Kidney (tissue), 14 donors: ENCODE measurements around the gene NCOR2. TPM values are rescaled to one million over a fixed set of nuclear protein-coding genes. Genes with fewer than 3 reads are reported as not detected.

ENCODE experiments used
- DNase-seq, 5 donors: peaks; one replicate each; pipeline ENCODE4 v3.0.0-alpha.2; 2013 to 2020
- FAIRE-seq: peaks from 2 replicates; lab custom pipeline; 2012; peaks lifted over from hg19 to GRCh38; lab: Jason Lieb, UNC
- H3K27ac ChIP-seq, 2 donors: one replicate each; pipeline ENCODE4 v1.7.0; 2013; ENCODE audit warnings: low read depth in 2 of 2, low read length in 2 of 2, inconsistent platforms in 1 of 2
- H3K27me3 ChIP-seq: one replicate; pipeline ENCODE4 v1.7.1; 2013; ENCODE audit warnings: low read length, inconsistent platforms; ENCODE audit not compliant: control insufficient read depth, insufficient read depth
- H3K36me3 ChIP-seq, 3 donors: one replicate each; pipeline versions ENCODE4 v1.7.0 to v1.7.1; 2013; ENCODE audit warnings: low read length in 3 of 3, control low read depth in 1 of 3, inconsistent platforms in 1 of 3; ENCODE audit not compliant: insufficient read depth in 3 of 3, control insufficient read depth in 2 of 3
- H3K4me1 ChIP-seq, 3 donors: one replicate each; pipeline versions ENCODE4 v1.7.0 to v1.7.1; 2013; ENCODE audit warnings: low read length in 3 of 3, inconsistent platforms in 1 of 3, low read depth in 1 of 3; ENCODE audit not compliant: control insufficient read depth in 2 of 3, insufficient read depth in 2 of 3
- H3K4me3 ChIP-seq, 3 donors: one replicate each; pipeline versions ENCODE4 v1.7.0 to v1.8.1; 2013; ENCODE audit warnings: low read length in 3 of 3, control low read depth in 1 of 3, inconsistent platforms in 1 of 3
- H3K9ac ChIP-seq, 3 donors: one replicate each; pipeline versions ENCODE4 v1.7.0 to v1.7.1; 2013; ENCODE audit warnings: low read length in 3 of 3, control low read depth in 1 of 3, inconsistent platforms in 1 of 3
- H3K9me3 ChIP-seq, 3 donors: one replicate each; pipeline versions ENCODE4 v1.7.0 to v1.7.1; 2013; ENCODE audit warnings: low read length in 3 of 3, control low read depth in 1 of 3, inconsistent platforms in 1 of 3; ENCODE audit not compliant: control insufficient read depth in 2 of 3, insufficient read depth in 1 of 3
- intact Hi-C: fragments of 100-400 bp; cut with DNase I; formaldehyde crosslinking; loops from one replicate; pipeline ENCODE4 v1.11.1; 2022
- polyA plus RNA-seq: library from polyadenylated mRNA; stranded (reverse); fragments of 350-450 nt; fragmentation: Illumina TruSeq; extraction: RNeasy Lipid Tissue Mini Kit (QIAGEN cat#74804); gene quantifications from one replicate; pipeline ENCODE4 v1.2.3, GENCODE V29; 2014; ENCODE audit warnings: low read depth, low replicate concordance; ENCODE audit not compliant: insufficient read depth
- total RNA-seq: library from RNA; stranded (reverse); fragmentation: NEBNext Ultra II Directional; extraction: Animal tissue kit (Norgen Biotek cat#: 25700); gene quantifications from one replicate; pipeline ENCODE4 v1.2.1, GENCODE V29; 2021
- TF ChIP-seq, protein P1 (sequence below): IDR thresholded peaks from 3 replicates; pipeline ENCODE4 v1.5.1; 2012; ENCODE audit warnings: mild to moderate bottlenecking, moderate library complexity, borderline replicate concordance; ENCODE audit not compliant: insufficient read depth; ENCODE audit errors: extremely low read depth
- donor health status: control.
- donor health status: control.
- donor health status: control.
- donor health status: control.
- donor health status: control.
- donor health status: DM: yes; HTN: yes; CAD: no.
- donor health status: Normal renal cell carcinoma (clear cell type).

Gene NCOR2
- total and polyA plus RNA-seq, 2 donors from 2014 or later, result 18.7 to 205 TPM

DNA sequence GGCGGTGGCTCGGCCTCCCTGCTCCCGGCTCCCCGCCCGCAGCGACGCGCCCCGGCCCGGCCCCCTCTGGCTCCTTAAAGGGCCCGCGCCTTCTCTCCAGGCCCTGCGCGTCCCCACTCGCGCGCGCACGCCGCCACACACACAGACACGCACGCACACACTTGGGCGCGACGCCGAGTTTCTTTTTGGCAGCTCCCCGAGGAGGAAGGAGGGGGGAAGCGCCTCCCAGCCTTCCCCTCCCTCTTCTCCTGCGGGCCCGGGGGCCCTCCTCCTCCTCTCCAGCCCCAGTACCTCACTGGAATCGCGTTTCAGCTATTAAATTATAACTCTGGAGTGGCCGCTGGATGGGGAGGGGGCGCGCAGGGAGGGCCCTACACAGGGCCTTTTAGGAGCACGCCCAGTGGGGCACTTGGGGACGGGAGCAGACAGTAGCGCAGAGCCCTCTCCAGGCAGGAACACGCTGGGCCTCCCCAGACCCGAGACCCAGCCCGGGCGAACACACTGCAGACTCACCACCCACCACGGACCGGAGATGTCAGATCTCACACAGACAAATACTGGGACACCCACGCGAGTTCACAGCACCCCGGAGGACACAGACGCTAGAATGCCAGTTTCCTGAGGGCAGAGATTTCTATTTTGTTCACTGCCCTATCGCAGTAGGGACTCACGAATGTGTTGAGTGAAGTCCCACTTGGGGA, 411 bp upstream of the NCOR2 start:
- TF ChIP-seq, protein P1, sequence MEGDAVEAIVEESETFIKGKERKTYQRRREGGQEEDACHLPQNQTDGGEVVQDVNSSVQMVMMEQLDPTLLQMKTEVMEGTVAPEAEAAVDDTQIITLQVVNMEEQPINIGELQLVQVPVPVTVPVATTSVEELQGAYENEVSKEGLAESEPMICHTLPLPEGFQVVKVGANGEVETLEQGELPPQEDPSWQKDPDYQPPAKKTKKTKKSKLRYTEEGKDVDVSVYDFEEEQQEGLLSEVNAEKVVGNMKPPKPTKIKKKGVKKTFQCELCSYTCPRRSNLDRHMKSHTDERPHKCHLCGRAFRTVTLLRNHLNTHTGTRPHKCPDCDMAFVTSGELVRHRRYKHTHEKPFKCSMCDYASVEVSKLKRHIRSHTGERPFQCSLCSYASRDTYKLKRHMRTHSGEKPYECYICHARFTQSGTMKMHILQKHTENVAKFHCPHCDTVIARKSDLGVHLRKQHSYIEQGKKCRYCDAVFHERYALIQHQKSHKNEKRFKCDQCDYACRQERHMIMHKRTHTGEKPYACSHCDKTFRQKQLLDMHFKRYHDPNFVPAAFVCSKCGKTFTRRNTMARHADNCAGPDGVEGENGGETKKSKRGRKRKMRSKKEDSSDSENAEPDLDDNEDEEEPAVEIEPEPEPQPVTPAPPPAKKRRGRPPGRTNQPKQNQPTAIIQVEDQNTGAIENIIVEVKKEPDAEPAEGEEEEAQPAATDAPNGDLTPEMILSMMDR, result no peak
- H3K36me3 ChIP-seq, result no peaks in the 10 kb centered on the region
- peaks cover 0 to 19% (median 8%) of the 10 kb centered on the region in 3 donors for H3K4me1 ChIP-seq
- DNase-seq (peak; percentile 89 to 98 (median 93)), FAIRE-seq (no peak)
- no peaks in the 10 kb centered on the region for H3K9me3 ChIP-seq
- intact Hi-C loops, result loop anchor here (10.0 kb wide), 1 partner anchor 197 kb away; no protein-coding TSS in a partner anchor
- H3K4me3 ChIP-seq, result peak overlapping the region; percentile 24 to 44 (median 30)
- H3K9ac ChIP-seq, result peak overlapping the region in 1 of 3 donors; percentile 67
- no peaks in the 10 kb centered on the region for H3K27me3 ChIP-seq
- H3K27ac ChIP-seq, result peak overlapping the region; percentile 74 to 85

DNA sequence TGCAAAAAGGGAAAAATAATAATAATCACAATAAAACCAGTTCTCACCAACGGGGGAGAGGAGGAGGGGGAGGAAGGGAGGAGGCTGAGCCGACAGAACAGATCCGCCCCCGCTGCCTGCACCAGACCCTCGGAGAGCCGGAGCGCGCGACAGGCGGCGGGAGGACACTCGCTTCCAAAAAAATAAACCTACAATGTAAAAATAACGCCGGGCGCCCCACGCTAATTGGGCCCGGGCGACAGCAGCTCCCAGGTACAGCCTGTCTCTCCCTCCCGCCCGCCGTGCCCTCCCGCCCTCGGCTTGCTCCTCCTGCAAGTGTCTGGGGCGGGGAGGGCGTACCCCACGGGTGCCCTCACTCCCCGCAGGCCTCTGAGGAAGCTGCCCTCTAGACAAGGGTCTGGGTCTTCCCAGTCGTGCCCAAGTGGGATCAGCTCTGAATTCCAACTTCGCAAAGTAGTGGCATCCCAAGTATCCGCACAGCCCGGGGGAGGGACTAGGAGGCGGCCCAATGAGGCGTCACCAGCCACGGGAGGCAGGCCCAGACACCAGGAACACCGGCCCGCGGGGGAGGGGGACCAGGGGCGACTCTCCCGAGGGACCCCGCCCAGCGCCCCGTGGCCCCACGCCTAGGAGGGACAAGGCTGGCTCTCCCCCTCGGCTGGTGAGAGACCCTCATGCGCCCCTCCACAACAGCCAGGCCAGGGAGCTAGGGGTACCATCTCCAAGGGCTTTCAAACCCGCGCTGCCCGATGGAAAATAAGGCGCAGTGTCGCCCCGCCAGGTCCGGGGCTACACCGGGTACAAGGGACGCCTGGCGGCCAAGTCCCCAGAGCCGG, 1.0 kb downstream of the NCOR2 start:
- peaks cover 0 to 19% (median 8%) of the 10 kb centered on the region in 3 donors for H3K4me1 ChIP-seq
- no peaks in the 10 kb centered on the region for H3K36me3 ChIP-seq
- H3K27me3 ChIP-seq, result no peaks in the 10 kb centered on the region
- H3K9ac ChIP-seq, result peak overlapping the region; percentile 4 to 88 (median 87)
- intact Hi-C loops, result loop anchor here (10.0 kb wide), 1 partner anchor 198 kb away; no protein-coding TSS in a partner anchor
- peak overlapping the region; percentile 62 to 77 (median 74) for H3K4me3 ChIP-seq
- DNase-seq (peak; percentile 89 to 96 (median 94)), FAIRE-seq (no peak)
- H3K9me3 ChIP-seq, result no peaks in the 10 kb centered on the region
- peak overlapping the region; percentile 95 to 96 for H3K27ac ChIP-seq
- TF ChIP-seq, protein P1, result no peak

DNA sequence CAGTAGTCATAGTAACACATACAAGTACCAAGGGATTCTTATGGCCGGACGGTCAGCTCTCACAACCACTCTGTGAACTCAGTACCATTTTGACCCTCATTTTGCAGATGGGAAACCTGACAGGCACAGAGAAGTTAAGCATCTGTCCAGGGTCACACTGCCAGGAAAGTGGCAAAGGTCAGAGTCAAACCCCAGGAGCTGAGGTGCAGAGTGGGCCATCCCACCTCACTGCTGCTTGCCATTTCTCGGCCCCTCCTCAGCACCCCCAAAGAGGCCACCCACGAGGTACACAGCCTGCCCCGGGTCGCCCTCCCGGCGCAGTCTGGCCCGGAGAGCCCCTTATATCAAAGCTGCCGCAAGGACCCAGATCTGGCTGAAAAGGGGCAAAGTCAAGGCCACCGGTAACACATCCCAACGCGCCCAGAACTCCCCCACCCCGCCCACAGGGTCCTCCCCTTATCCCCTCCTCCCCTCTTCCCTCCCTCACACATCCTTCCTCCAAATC, 1.7 kb downstream of the NCOR2 start:
- DNase-seq (peak in 1 of 5 donors; percentile 67), FAIRE-seq (no peak)
- H3K9me3 ChIP-seq, result no peaks in the 10 kb centered on the region
- no peaks in the 10 kb centered on the region for H3K36me3 ChIP-seq
- H3K4me3 ChIP-seq, result peak overlapping the region; percentile 62 to 77 (median 74)
- no peaks in the 10 kb centered on the region for H3K27me3 ChIP-seq
- intact Hi-C loops, result loop anchor here (10.0 kb wide), 1 partner anchor 199 kb away; no protein-coding TSS in a partner anchor
- TF ChIP-seq, protein P1, result no peak
- peaks cover 0 to 19% (median 8%) of the 10 kb centered on the region in 3 donors for H3K4me1 ChIP-seq
- H3K27ac ChIP-seq, result peak overlapping the region; percentile 95 to 96
- peak overlapping the region; percentile 29 to 88 (median 30) for H3K9ac ChIP-seq
